H54 (cell line): ENCODE measurements around the gene CCPG1.
"Not testable (repeated sequence)": the region's sequence is repeated elsewhere in the genome, so short reads cannot be mapped to it uniquely, and the experiment has no call there.

Source experiments
- DNase-seq: peaks from one replicate; pipeline ENCODE4 v3.0.0; 2011; ENCODE audit warnings: low spot score, mixed read lengths; ENCODE audit not compliant: insufficient read length
- FAIRE-seq: peaks from 3 replicates; lab custom pipeline; 2011; peaks lifted over from hg19 to GRCh38; lab: Jason Lieb, UNC
- POLR2A ChIP-seq: IDR thresholded peaks from 2 replicates; pipeline ENCODE4 v1.6.1; 2011; ENCODE audit warnings: low read depth, mild to moderate bottlenecking, low read length

CCPG1 gene

GRCh38 chr15:55408012-55408928 is at the start of gene CCPG1, which contains the start of gene PIERCE2:
Gene CCPG1, minus strand, starts transcription at chr15:55408359. Its CDS starts 18,935 bp downstream, at chr15:55389424.
Gene PIERCE2, plus strand, starts transcription at chr15:55408495. Its CDS starts 274 bp downstream, at chr15:55408769.
- peak; percentile 83 for TF ChIP-seq POLR2A
- DNase-seq (peak; percentile 71), FAIRE-seq (peak; percentile 43)

GRCh38 chr15:55457401-55458022 is 49.4 kb upstream of the CCPG1 start:
- no peak for TF ChIP-seq POLR2A
- DNase-seq (no peak), FAIRE-seq (no peak)

- FAIRE-seq, DNase-seq: not testable (repeated sequence)
Measured at GRCh38 chr15:55447030-55447394, 38.9 kb upstream of the CCPG1 start.

- not testable (repeated sequence) for FAIRE-seq
Measured at GRCh38 chr15:55446379-55447029, 38.3 kb upstream of the CCPG1 start.

GRCh38 chr15:55445936-55446335 is 37.8 kb upstream of the CCPG1 start:
- FAIRE-seq, DNase-seq: not testable (repeated sequence)

More at GRCh38 chr15:55446379-55447029, 38.3 kb upstream of the CCPG1 start:
- DNase-seq = not testable (repeated sequence)

- not testable (repeated sequence) for DNase-seq, FAIRE-seq
Measured at GRCh38 chr15:55443141-55443540, 35.0 kb upstream of the CCPG1 start.

- TF ChIP-seq POLR2A = no peak
- FAIRE-seq (peak; percentile 65), DNase-seq (peak; percentile 6)
Measured at GRCh38 chr15:55434989-55435825, 27.0 kb upstream of the CCPG1 start.

- DNase-seq = no peak
- no peak for TF ChIP-seq POLR2A
- no peak for FAIRE-seq
Measured at GRCh38 chr15:55422089-55422488, 13.9 kb upstream of the CCPG1 start.

GRCh38 chr15:55420171-55420866 is 12.2 kb upstream of the CCPG1 start:
- TF ChIP-seq POLR2A = no peak
- FAIRE-seq (no peak), DNase-seq (no peak)

GRCh38 chr15:55417678-55418077 is 9.5 kb upstream of the CCPG1 start:
- not testable (repeated sequence) for DNase-seq, FAIRE-seq

GRCh38 chr15:55408976-55409375 is 817 bp upstream of the CCPG1 start:
- not testable (repeated sequence) for FAIRE-seq, DNase-seq

GRCh38 chr15:55407498-55408011 is 604 bp downstream of the CCPG1 start:
- TF ChIP-seq POLR2A = no peak
- DNase-seq (no peak), FAIRE-seq (no peak)

GRCh38 chr15:55403531-55403930 is 4.6 kb downstream of the CCPG1 start:
- TF ChIP-seq POLR2A = no peak
- DNase-seq (no peak), FAIRE-seq (no peak)
